ENCODE results near the gene AKAP5.

AKAP5 gene

GRCh38 chr14:64465191-64465822 lies at the start of gene AKAP5:
TSS of gene AKAP5 (plus strand) at chr14:64465499. CDS start at chr14:64468395, 2,896 bp downstream.
- H3K4me3 ChIP-seq (ENCODE audit: low read length) = peak within 1 kb of the TSS; percentile 56
- no peaks in the 10 kb centered on the region for H3K9me3 ChIP-seq (ENCODE audit: low read length)
- H3K27me3 ChIP-seq (ENCODE audit: insufficient read depth, low read length) = no peaks in the 10 kb centered on the region
- peaks cover 16% of the 10 kb centered on the region for H3K4me1 ChIP-seq (ENCODE audit: insufficient read depth, low read length)
- peak within 1 kb of the TSS; percentile 98 for H2AFZ ChIP-seq (ENCODE audit: low read depth, low read length)
- no peaks in the 10 kb centered on the region for H3K36me3 ChIP-seq (ENCODE audit: insufficient read depth, low read length)

GRCh38 chr14:64416348-64416932 lies 48.9 kb upstream of the AKAP5 start:
- Histone ChIP-seq H3K4me3 (ENCODE audit: low read length) (no peak overlapping the region), H3K27me3 (ENCODE audit: insufficient read depth, low read length) (no peaks in the 10 kb centered on the region), H2AFZ (ENCODE audit: low read depth, low read length) (no peak overlapping the region), H3K9me3 (ENCODE audit: low read length) (no peaks in the 10 kb centered on the region), H3K36me3 (ENCODE audit: insufficient read depth, low read length) (peaks cover 60% of the 10 kb centered on the region), H3K4me1 (ENCODE audit: insufficient read depth, low read length) (no peaks in the 10 kb centered on the region)

- Histone ChIP-seq H3K27me3 (ENCODE audit: insufficient read depth, low read length) (no peaks in the 10 kb centered on the region), H3K4me1 (ENCODE audit: insufficient read depth, low read length) (no peaks in the 10 kb centered on the region), H3K4me3 (ENCODE audit: low read length) (no peak overlapping the region), H3K36me3 (ENCODE audit: insufficient read depth, low read length) (peaks cover 60% of the 10 kb centered on the region), H3K9me3 (ENCODE audit: low read length) (no peaks in the 10 kb centered on the region), H2AFZ (ENCODE audit: low read depth, low read length) (no peak overlapping the region)
Measured at GRCh38 chr14:64417055-64417770, 48.1 kb upstream of the AKAP5 start.

- Histone ChIP-seq H3K4me3 (ENCODE audit: low read length) (no peak overlapping the region), H3K36me3 (ENCODE audit: insufficient read depth, low read length) (peaks cover 61% of the 10 kb centered on the region), H2AFZ (ENCODE audit: low read depth, low read length) (no peak overlapping the region), H3K4me1 (ENCODE audit: insufficient read depth, low read length) (no peaks in the 10 kb centered on the region), H3K9me3 (ENCODE audit: low read length) (no peaks in the 10 kb centered on the region), H3K27me3 (ENCODE audit: insufficient read depth, low read length) (no peaks in the 10 kb centered on the region)
Measured at GRCh38 chr14:64417771-64418125, 47.6 kb upstream of the AKAP5 start.

- Histone ChIP-seq H3K4me3 (ENCODE audit: low read length) (no peak overlapping the region), H3K36me3 (ENCODE audit: insufficient read depth, low read length) (peaks cover 62% of the 10 kb centered on the region), H3K4me1 (ENCODE audit: insufficient read depth, low read length) (peaks cover 2% of the 10 kb centered on the region), H3K9me3 (ENCODE audit: low read length) (no peaks in the 10 kb centered on the region), H2AFZ (ENCODE audit: low read depth, low read length) (no peak overlapping the region), H3K27me3 (ENCODE audit: insufficient read depth, low read length) (no peaks in the 10 kb centered on the region)
Measured at GRCh38 chr14:64419003-64419402, 46.3 kb upstream of the AKAP5 start.

- Histone ChIP-seq H3K4me3 (ENCODE audit: low read length) (no peak overlapping the region), H3K27me3 (ENCODE audit: insufficient read depth, low read length) (no peaks in the 10 kb centered on the region), H3K9me3 (ENCODE audit: low read length) (no peaks in the 10 kb centered on the region), H3K4me1 (ENCODE audit: insufficient read depth, low read length) (peaks cover 5% of the 10 kb centered on the region), H2AFZ (ENCODE audit: low read depth, low read length) (no peak overlapping the region), H3K36me3 (ENCODE audit: insufficient read depth, low read length) (peaks cover 57% of the 10 kb centered on the region)
Measured at GRCh38 chr14:64421166-64421565, 44.1 kb upstream of the AKAP5 start.

- H3K4me1 ChIP-seq (ENCODE audit: insufficient read depth, low read length) = peaks cover 5% of the 10 kb centered on the region
- H3K36me3 ChIP-seq (ENCODE audit: insufficient read depth, low read length) = peaks cover 55% of the 10 kb centered on the region
- no peaks in the 10 kb centered on the region for H3K9me3 ChIP-seq (ENCODE audit: low read length)
- H2AFZ ChIP-seq (ENCODE audit: low read depth, low read length) = no peak overlapping the region
- no peak overlapping the region for H3K4me3 ChIP-seq (ENCODE audit: low read length)
- H3K27me3 ChIP-seq (ENCODE audit: insufficient read depth, low read length) = no peaks in the 10 kb centered on the region
Measured at GRCh38 chr14:64422005-64422404, 43.3 kb upstream of the AKAP5 start.

GRCh38 chr14:64422756-64423155 lies 42.5 kb upstream of the AKAP5 start:
- Histone ChIP-seq H3K36me3 (ENCODE audit: insufficient read depth, low read length) (peaks cover 55% of the 10 kb centered on the region), H2AFZ (ENCODE audit: low read depth, low read length) (no peak overlapping the region)

GRCh38 chr14:64423987-64424386 lies 41.3 kb upstream of the AKAP5 start:
- H3K4me1 ChIP-seq (ENCODE audit: insufficient read depth, low read length) = peaks cover 5% of the 10 kb centered on the region
- H3K4me3 ChIP-seq (ENCODE audit: low read length) = no peak overlapping the region
- peaks cover 53% of the 10 kb centered on the region for H3K36me3 ChIP-seq (ENCODE audit: insufficient read depth, low read length)
- H3K9me3 ChIP-seq (ENCODE audit: low read length) = no peaks in the 10 kb centered on the region
- H3K27me3 ChIP-seq (ENCODE audit: insufficient read depth, low read length) = no peaks in the 10 kb centered on the region
- H2AFZ ChIP-seq (ENCODE audit: low read depth, low read length) = no peak overlapping the region

More at GRCh38 chr14:64422756-64423155, 42.5 kb upstream of the AKAP5 start:
- Histone ChIP-seq H3K4me3 (ENCODE audit: low read length) (no peak overlapping the region), H3K4me1 (ENCODE audit: insufficient read depth, low read length) (peaks cover 5% of the 10 kb centered on the region), H3K27me3 (ENCODE audit: insufficient read depth, low read length) (no peaks in the 10 kb centered on the region), H3K9me3 (ENCODE audit: low read length) (no peaks in the 10 kb centered on the region)

GRCh38 chr14:64434528-64434927 lies 30.8 kb upstream of the AKAP5 start:
- Histone ChIP-seq H3K36me3 (ENCODE audit: insufficient read depth, low read length) (peaks cover 60% of the 10 kb centered on the region), H3K27me3 (ENCODE audit: insufficient read depth, low read length) (no peaks in the 10 kb centered on the region), H3K9me3 (ENCODE audit: low read length) (no peaks in the 10 kb centered on the region), H3K4me3 (ENCODE audit: low read length) (no peak overlapping the region), H2AFZ (ENCODE audit: low read depth, low read length) (no peak overlapping the region), H3K4me1 (ENCODE audit: insufficient read depth, low read length) (no peaks in the 10 kb centered on the region)

- Histone ChIP-seq H3K36me3 (ENCODE audit: insufficient read depth, low read length) (peaks cover 59% of the 10 kb centered on the region), H2AFZ (ENCODE audit: low read depth, low read length) (no peak overlapping the region), H3K4me1 (ENCODE audit: insufficient read depth, low read length) (no peaks in the 10 kb centered on the region), H3K4me3 (ENCODE audit: low read length) (no peak overlapping the region), H3K9me3 (ENCODE audit: low read length) (no peaks in the 10 kb centered on the region), H3K27me3 (ENCODE audit: insufficient read depth, low read length) (no peaks in the 10 kb centered on the region)
Measured at GRCh38 chr14:64438181-64438841, 27.0 kb upstream of the AKAP5 start.

GRCh38 chr14:64439141-64439540 lies 26.2 kb upstream of the AKAP5 start:
- Histone ChIP-seq H3K4me1 (ENCODE audit: insufficient read depth, low read length) (no peaks in the 10 kb centered on the region), H2AFZ (ENCODE audit: low read depth, low read length) (no peak overlapping the region), H3K4me3 (ENCODE audit: low read length) (no peak overlapping the region), H3K27me3 (ENCODE audit: insufficient read depth, low read length) (no peaks in the 10 kb centered on the region), H3K36me3 (ENCODE audit: insufficient read depth, low read length) (peaks cover 62% of the 10 kb centered on the region), H3K9me3 (ENCODE audit: low read length) (no peaks in the 10 kb centered on the region)

GRCh38 chr14:64440494-64440893 lies 24.8 kb upstream of the AKAP5 start:
- Histone ChIP-seq H3K27me3 (ENCODE audit: insufficient read depth, low read length) (no peaks in the 10 kb centered on the region), H3K4me3 (ENCODE audit: low read length) (no peak overlapping the region), H3K4me1 (ENCODE audit: insufficient read depth, low read length) (peaks cover 2% of the 10 kb centered on the region), H2AFZ (ENCODE audit: low read depth, low read length) (no peak overlapping the region), H3K9me3 (ENCODE audit: low read length) (no peaks in the 10 kb centered on the region), H3K36me3 (ENCODE audit: insufficient read depth, low read length) (peaks cover 68% of the 10 kb centered on the region)

All from neuron (in vitro differentiated cells).